GM21447 (cell line): Measurements from ENCODE around the gene CELA2B.
"Not testable (repeated sequence)": the region's sequence is repeated elsewhere in the genome, so short reads cannot be mapped to it uniquely, and the experiment has no call there.

Source experiments
- ATAC-seq: cut with Tn5 transposase; IDR thresholded peaks from one replicate; pipeline ENCODE4 v1.9.1; 2021; ENCODE audit not compliant: unreplicated experiment

CELA2B gene

GRCh38 chr1:15492596-15492995 lies 16.7 kb downstream of the CELA2B start:
- no peak for ATAC-seq

- no peak for ATAC-seq
Measured at GRCh38 chr1:15493869-15494390, 18.0 kb downstream of the CELA2B start.

- no peak for ATAC-seq
Measured at GRCh38 chr1:15500184-15501178, 24.6 kb downstream of the CELA2B start.

GRCh38 chr1:15501208-15502032 lies 25.5 kb downstream of the CELA2B start:
- ATAC-seq, result no peak

GRCh38 chr1:15504436-15504835 lies 28.5 kb downstream of the CELA2B start:
- no peak for ATAC-seq

GRCh38 chr1:15506831-15507230 lies 30.9 kb downstream of the CELA2B start:
- ATAC-seq, result no peak

GRCh38 chr1:15507278-15507677 lies 31.4 kb downstream of the CELA2B start:
- no peak for ATAC-seq

- ATAC-seq, result no peak
Measured at GRCh38 chr1:15508700-15509487, 33.0 kb downstream of the CELA2B start.

- no peak for ATAC-seq
Measured at GRCh38 chr1:15509586-15509985, 33.7 kb downstream of the CELA2B start.

GRCh38 chr1:15510611-15511405 lies 34.9 kb downstream of the CELA2B start:
- no peak for ATAC-seq

GRCh38 chr1:15513192-15513591 lies 37.3 kb downstream of the CELA2B start:
- ATAC-seq, result no peak

GRCh38 chr1:15513919-15514318 lies 38.0 kb downstream of the CELA2B start:
- ATAC-seq, result no peak

GRCh38 chr1:15514557-15514956 lies 38.7 kb downstream of the CELA2B start:
- not testable (repeated sequence) for ATAC-seq

GRCh38 chr1:15515022-15515663 lies 39.2 kb downstream of the CELA2B start:
- ATAC-seq, result no peak

- ATAC-seq, result no peak
Measured at GRCh38 chr1:15519625-15520024, 43.7 kb downstream of the CELA2B start.

- not testable (repeated sequence) for ATAC-seq
Measured at GRCh38 chr1:15521206-15521906, 45.5 kb downstream of the CELA2B start.

- no peak for ATAC-seq
Measured at GRCh38 chr1:15522551-15522950, 46.6 kb downstream of the CELA2B start.

- no peak for ATAC-seq
Measured at GRCh38 chr1:15523104-15524020, 47.5 kb downstream of the CELA2B start.
